Measurements from ENCODE around the gene AIF1.

- TF ChIP-seq CTCF (IDR thresholded peaks at IDR 0.05 in 4 of 5, conservative IDR thresholded peaks at IDR 0.05 in 1 of 5) (no peak), POLR2A (IDR thresholded peaks at IDR 0.05) (no peak)
Observed at GRCh38 chr6:31586599-31587281, 28.3 kb upstream of the AIF1 start.

Measured in gastrocnemius medialis (tissue), 4 donors.